Fibroblast of the conjunctiva (primary cell): ENCODE results near the gene EHMT1.
"Not testable (repeated sequence)": the region's sequence is repeated elsewhere in the genome, so short reads cannot be mapped to it uniquely, and the experiment has no call there.

Source experiments
- DNase-seq: peaks from one replicate; pipeline ENCODE4 v3.0.0-alpha.2; 2010; ENCODE audit warnings: low read depth

EHMT1 gene

DNA sequence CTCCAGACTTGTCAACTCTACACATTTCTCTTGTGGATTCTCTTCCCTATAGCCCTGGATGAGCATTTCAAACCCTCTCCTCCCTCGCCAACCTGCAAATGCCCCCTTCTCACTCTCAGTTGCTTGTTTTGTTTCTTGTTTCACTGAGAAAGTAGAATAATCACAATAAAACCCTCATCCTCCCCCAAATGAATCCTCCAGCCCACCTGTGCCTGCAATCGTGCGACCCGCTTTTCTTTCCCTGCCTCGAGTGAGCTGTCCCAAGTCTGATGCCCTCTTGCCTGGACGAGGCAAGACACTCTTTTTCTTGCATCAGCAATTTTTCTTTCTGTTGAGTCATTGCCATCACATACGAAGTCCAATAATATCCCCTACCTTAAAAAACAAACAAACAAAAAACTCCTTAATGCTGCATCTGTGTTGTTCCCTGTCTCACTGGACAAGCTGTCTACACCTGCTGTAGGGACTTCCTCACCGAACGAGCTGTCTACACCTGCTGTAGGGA, 255.1 kb downstream of the EHMT1 start:
- no peak for DNase-seq

DNA sequence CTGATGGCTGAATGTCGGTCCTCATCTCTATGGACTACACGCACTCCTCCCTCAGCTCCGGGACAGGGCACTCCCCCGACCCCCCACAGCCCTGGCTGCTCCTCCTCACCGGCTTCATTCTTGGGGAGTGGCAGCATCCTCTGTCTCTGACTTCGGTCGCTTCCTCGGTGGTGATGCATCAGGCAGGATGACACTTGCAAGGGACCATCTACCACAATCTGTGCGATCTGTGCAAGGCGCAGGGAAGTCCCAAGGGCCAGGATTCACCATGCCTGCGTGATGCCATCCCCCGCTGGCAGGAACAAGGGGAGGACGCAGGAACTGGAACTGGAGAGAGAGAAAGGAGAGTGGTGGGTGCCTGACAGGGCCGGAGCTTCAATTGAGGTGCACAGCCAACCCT, 256.5 kb downstream of the EHMT1 start:
- no peak for DNase-seq

DNA sequence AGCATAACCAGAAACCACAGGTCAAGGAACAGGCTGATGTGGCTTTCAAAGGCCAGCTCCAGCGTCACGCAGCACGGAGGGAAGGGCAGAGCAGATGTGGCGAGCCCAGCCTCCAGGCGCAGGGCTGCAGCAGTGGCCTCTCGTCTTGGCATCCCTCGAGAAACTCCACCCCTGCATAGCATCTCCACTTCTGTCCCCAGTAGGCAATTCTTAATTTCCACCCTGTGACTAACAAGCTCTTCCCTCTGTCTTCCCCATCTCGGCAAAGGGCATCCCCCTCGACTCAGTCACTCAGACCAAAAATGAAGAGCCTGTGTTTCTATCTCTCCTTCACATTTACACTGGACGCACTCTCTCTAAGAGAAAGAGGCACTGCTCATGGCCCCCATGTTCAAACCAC, 257.0 kb downstream of the EHMT1 start:
- DNase-seq = no peak

DNA sequence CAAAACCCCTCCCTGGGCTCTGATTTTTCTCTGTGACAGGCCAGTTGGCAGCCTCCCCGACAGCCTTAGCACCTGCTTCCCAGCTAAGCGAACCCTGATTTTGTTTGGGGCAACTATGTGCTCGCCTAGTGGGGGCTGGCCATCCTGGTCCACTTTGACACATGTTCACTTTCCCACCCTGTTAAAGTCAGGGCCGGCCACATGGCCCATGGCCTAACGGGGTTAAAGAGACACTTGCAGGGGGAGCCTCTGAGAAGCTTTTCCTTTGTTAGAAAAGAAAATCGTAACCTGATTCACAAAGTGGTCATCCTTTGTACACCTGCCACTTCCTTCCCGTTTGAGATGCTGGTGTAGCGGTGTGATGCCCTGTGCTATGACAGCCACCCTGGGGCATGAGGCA, 257.5 kb downstream of the EHMT1 start:
- DNase-seq = no peak

DNA sequence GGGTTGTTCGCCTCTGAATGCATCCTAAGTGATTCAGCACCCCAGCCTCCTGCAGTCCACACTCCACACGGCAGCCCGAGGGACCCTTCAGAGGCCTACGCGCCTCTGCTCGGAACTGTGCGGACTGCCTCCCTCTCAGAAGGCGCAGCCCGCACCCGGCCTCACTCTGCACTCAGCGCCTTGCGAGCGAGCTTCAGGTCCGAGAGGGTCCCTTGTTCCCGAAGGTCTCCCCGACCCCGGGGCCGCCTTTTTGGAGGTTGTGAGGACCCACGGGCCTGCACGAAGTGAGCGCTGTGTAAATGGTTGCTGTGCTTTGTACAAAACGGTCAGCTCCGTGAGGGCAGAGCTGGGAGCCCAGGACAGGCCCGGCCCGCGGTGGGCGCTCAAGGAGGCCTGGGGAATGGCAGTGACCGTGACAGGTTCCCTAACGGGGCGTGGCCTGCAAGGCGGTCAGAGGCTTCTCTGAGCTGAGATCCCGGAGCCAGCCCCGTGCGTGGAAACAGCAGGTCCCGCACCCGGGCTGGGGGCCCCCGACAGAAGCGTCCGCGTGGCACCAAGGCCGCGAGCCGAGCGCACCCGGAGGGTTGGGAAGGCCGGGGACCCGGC, 258.1 kb downstream of the EHMT1 start:
- DNase-seq = no peak

DNA sequence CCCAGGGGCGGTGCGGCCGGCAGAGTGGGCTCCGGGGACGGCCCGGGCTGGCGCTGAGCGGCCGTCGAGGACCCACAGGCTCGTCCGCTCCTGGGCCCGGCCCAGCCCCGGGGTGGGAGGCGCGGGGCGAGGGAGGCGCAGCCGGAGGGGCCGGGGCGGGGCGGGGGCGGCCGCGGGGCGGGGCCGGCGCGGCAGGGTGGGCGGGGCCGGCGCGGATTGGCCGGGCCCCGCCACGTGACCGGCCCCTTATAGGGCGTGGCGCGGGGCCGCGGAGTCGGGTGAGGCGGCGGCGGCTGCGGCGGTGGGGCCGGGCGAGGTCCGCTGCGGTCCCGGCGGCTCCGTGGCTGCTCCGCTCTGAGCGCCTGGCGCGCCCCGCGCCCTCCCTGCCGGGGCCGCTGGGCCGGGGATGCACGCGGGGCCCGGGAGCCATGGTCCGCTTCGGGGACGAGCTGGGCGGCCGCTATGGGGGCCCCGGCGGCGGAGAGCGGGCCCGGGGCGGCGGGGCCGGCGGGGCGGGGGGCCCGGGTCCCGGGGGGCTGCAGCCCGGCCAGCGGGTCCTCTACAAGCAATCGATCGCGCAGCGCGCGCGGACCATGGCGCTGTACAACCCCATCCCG, 258.8 kb downstream of the EHMT1 start, which contains the start of gene CACNA1B:
Gene CACNA1B, plus strand, starts transcription at position 277 of the 617 bp plus-strand sequence. Its CDS starts 152 bp downstream, at position 429.
- not testable (repeated sequence) for DNase-seq

DNA sequence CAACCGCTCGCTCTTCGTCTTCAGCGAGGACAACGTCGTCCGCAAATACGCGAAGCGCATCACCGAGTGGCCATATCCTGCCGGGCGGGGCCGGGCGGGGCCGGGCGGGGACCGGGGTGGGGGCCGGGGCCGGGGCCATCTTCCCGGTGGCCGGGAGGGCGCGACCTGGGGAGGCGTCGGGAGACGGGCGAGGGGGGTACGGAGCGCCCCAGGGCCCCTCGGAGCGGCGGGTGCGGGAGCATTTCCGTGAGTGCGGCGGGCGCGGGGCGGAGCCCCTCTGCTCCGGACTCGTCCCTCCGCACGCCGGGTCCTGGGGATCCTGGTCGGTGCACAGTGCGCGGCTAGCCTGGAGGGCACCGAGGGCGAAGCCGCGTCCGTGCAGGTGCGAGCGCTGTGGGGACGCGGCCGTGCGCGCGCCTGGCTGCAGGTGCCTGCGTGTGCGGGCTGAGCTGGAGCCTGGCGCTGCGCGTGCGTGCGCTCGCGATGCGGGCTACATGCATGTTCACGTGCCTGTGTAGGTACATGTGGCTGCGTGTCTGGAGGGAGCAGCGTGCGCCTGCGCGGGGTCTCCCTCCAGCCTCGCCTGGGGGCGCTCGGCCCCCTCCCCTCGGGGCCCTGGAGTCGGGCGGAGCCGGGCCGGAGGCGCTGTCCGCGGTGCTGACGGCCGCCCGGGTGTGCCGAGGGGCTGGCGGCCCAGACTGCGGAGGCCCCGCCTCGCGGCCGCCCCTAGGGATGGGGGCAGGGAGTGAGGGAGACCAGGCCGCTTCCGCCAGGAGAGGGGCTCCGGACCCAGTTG, 259.5 kb downstream of the EHMT1 start:
- no peak for DNase-seq

DNA sequence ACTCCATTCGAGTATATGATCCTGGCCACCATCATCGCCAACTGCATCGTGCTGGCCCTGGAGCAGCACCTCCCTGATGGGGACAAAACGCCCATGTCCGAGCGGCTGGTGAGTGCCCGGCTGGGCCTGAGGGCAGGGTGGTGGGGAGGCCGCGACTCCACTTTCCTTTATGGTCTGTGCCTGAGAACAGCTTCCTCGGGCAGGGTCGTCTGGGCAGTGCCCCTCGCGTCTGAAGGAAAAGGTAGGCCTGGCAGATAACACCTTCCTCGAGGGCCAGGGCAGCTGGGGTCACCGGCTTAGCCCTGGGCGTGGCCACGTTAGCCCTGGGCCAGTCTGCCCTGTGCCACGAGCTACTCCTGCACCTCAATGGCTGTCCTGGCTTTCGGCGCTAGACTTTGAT, 260.2 kb downstream of the EHMT1 start:
- DNase-seq = no peak

DNA sequence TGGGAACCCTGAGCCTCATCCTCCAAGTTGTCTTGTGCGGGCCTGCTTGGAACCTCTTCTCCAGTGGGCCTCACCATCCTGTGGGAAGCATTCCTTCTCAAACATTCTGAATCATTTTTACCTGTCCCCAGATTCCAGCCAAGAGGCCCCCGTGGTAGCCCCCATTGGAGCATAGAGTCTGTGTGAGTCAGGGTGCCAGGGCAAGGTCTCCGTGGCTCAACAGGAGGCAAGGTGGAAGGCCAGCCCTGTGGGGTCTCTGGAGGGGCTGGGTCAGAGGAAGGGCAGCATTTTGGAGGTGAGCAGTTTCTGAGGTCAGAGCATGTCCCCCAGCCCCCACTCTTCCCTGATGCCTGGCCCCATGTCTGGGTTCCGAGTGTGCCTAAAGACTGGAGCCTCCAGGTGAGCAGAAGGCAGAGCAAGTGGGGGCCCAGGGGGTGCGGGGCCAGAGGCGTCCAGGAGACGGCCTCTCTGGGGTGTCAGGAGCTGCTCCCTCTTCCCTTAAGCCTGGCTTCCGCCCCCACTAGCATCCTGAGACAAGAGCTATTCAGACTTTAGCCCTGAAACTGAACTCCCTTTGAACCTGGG, 260.9 kb downstream of the EHMT1 start:
- DNase-seq = no peak

DNA sequence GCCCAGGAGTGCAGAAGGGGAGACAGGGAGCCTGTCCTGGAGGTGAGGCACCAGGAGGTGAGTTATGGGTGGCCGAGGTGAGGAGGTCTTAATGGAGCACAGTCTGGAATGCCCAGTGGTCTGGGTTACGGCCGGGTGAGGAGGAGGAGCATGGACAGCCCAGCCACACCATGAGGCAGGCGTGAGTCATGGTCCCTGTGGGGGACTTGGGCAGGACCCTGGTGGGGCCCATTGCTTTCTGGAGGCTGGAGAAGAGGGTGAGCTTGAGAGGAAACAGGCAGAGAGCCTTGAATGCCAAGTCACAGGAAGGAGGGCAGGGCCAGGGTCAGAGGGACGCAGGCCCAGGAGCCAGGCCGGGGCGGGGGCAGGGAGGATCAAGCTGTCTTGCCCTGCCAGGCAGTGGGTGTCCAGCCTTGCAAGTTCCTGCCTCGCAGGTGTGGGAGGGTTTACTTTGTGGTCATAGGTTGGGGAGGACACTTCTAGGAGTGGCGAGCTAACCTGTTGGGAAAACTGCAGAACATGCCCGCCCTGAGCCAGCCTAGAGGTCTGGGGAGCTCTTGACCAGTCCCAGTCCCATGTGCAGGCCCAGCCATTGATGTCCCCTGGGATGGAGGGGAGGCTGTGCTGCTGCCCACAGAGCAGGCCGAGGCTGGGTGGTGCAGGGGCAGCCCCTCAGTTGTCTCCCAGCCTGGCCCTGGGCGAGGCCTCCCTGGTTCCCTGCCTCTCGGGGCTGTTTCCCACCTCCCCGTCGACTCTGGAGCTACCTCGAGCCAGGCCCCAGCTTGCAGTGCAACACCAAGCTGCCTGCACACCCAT, 261.6 kb downstream of the EHMT1 start:
- no peak for DNase-seq

DNA sequence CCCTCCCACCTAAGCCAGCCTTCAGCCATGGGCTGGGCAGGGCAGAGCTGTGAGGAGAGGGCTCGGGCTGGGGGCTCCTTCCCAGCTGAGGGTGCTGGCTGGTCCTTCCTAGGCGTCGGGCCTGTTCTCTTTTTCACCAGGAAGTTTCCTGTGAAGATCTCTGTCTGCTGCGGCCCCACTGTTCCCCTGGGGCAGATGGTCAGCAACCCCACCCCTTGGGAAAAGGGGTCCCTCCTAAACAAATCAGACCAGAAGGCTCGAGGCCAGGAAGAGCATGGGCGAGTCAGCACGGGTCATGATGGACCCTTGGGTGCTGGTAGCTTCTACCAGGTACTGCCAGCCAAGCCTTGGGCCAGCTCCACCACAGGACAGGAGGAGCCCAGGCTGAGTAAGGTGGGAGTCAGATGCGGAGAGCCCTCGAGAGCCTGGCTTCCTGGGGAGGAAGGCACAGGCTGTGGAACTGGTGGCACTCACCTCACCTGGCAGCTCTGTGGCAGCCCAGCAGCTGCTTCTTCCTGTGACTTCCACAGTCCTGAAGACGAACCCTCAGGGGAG, 262.2 kb downstream of the EHMT1 start:
- no peak for DNase-seq

DNA sequence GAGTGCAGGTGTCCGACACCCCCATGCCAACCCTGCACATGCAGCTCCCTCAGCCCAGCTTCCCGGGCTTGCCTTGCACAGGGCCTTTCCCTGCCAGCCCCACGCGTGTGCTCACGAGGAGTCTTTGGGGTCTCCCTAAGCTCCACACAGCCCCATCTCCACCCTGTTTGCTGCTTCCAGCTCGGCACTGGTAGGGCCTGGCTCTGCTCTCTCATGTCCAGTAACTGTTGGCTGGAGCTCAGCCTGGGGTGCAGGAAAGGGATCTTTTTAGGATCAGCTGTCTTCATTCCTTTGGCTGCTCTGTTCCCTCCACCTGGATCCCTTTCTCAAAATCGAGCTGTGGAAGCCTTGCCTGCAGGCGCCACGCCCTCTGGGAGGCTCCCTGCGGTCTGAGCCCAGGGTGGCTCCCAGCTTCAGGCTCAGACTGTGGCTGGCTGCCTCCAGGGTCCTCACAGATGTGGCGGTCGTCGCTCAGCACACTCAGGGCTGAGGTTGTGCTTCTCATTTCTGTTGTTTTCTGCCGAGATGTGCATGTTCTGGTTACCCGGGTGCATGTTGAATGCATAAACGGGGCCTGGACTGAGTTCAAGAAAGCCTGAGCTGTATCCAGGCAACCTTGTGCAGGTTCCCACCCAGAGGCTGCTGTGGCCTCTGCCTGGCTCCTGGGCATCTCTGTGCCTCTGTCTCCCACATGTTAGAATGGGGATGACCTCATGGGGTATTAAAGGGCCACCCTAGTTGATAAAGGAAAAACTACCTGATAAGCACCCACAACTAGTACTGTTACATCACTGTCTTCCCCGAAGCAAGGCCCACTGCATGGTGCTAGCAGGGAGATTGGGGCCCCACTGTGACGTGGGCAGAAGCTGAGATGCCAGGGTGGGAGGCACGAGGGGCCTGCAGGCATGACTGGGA, 263.0 kb downstream of the EHMT1 start:
- DNase-seq = no peak

DNA sequence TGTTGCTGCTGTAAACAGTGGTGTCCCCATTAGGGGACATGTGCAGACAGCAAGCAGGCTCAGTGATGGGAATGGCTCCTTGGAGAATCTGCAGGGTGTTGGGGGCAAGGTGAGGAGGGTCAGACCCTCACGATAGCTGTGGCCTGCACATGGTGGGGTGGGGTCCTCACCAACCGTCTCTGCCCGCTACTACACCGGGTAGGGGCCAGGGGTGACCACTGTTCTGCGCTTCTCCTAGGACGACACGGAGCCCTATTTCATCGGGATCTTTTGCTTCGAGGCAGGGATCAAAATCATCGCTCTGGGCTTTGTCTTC, 263.7 kb downstream of the EHMT1 start:
- DNase-seq = no peak

DNA sequence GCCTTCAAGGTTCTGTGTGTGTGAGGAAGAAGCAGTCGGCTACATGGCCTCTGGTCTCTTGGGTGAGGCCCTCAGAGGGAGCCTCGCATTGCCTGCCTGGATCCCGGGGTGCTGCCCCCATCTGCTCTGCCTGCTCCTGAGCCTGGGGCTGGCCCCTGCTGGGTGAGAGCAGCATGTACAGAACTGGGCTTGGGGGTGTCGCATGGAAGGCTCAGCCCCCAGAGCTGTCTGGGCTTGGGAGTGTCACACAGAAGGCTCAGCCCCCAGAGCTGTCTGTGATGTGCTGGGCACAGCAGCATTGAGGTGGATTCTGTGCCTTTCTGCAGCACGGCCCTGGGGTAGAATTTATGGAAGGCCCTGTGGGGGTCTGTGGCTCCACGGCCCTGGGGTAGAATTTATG, 265.2 kb downstream of the EHMT1 start:
- DNase-seq = not testable (repeated sequence)

DNA sequence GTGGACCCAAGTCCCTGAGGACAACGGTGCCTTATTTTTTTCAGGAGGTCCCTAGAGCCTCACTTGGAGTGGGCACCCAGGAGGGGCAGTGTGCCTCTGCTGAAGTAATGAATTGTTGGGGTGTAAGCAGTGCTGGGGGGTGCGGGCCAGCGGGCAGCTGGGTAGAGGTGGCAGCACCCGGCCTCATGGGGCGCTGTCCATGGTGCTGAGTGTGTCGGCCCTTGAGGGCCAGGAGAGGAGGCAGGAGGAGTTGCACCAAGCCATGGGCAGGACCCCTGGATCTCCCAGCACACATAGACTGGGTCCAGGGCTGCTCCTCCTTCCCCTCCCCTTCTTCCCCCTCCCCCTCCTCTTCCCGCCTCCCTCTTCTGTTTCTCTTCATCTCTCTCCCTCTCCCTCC, 265.7 kb downstream of the EHMT1 start:
- DNase-seq = not testable (repeated sequence)

DNA sequence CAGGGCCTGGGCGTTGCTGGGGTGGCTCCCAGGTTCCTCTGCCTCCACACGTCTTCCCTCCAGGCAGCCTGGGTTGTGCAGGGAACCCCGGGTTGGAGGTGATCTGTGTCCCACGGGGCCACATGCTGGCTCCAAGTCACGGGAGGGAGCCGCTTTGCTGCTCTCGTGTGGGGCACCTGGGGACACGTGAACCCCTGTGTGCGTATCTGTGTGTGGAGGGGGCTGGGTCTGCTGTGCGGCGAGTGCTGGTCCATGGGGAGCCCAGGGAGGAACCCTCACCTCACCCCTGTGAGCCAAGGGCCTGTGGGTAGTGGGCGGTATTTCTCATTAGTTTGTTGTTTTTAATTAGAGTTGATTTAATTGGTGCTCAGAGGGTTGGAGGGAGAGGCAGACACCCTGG, 266.3 kb downstream of the EHMT1 start:
- not testable (repeated sequence) for DNase-seq
